ENCODE measurements around the gene TCF25. TPM values are rescaled to one million over a fixed set of nuclear protein-coding genes. Genes with fewer than 3 reads are reported as not detected.
"Not testable (repeated sequence)": the region's sequence is repeated elsewhere in the genome, so short reads cannot be mapped to it uniquely, and the experiment has no call there.

The TCF25 gene
- polyA plus RNA-seq, 1 experiment, result 156 TPM

DNA sequence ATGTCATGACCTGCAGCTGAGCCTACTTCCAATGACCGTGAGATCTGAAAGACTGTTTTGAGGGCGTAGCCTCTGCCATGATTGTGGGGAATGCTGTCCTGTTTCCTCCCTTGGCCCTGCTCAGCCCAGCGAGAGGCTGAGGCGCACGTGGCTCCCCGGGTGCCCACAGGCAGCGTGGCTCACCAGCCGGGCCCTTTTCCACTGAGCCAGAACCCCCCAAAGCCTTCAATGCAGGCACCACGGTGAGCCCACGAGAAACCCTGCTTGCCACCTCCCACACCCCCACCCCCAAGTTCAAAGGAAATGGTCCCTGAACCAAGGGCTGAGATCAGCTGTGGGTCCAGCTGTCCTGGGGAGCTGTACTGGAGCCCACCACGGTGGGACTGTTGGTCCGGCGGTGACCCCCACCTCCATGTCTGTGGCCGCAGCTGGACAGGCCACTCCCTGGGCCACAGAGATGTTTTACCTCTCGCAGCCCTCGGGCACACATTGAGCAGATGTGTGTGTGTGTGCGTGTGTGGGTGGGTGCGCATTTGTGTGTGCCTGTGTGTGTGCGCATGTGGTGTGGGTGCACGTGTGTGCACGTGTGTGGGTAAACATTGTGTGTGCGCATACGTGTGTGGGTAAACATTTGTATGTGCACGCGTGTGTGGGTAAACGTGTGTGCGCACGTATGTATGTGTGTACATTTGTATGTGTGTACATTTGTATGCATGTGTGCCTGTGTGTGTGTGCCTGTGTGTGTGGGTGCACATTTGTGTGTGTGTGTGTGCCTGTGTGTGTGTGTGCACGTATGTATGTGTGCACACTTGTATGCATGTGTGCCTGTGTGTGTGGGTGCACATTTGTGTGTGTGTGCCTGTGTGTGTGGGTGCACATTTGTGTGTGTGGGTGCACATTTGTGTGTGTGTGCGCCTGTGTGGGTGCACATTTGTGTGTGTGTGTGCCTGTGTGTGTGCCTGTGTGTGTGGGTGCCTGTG lies 40.3 kb downstream of the TCF25 start:
- Histone ChIP-seq H3K4me3 (ENCODE audit: low read depth, low read length) (no peak overlapping the region), H3K27ac (ENCODE audit: low read depth, low read length) (no peak overlapping the region), H3K27me3 (ENCODE audit: control insufficient read depth, insufficient read depth, low read length) (no peaks in the 10 kb centered on the region), H3K9me3 (ENCODE audit: control insufficient read depth, insufficient read depth, low read length) (no peaks in the 10 kb centered on the region; the same call in 1 of the 2 replicates)
- no peak for DNase-seq (ENCODE audit: low read depth, low spot score)
- CTCF ChIA-PET, result no interaction called here
- TF ChIP-seq, protein P1, sequence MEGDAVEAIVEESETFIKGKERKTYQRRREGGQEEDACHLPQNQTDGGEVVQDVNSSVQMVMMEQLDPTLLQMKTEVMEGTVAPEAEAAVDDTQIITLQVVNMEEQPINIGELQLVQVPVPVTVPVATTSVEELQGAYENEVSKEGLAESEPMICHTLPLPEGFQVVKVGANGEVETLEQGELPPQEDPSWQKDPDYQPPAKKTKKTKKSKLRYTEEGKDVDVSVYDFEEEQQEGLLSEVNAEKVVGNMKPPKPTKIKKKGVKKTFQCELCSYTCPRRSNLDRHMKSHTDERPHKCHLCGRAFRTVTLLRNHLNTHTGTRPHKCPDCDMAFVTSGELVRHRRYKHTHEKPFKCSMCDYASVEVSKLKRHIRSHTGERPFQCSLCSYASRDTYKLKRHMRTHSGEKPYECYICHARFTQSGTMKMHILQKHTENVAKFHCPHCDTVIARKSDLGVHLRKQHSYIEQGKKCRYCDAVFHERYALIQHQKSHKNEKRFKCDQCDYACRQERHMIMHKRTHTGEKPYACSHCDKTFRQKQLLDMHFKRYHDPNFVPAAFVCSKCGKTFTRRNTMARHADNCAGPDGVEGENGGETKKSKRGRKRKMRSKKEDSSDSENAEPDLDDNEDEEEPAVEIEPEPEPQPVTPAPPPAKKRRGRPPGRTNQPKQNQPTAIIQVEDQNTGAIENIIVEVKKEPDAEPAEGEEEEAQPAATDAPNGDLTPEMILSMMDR (IDR thresholded peaks at IDR 0.05; ENCODE audit: low read depth, low read length), result no peak
- POLR2A ChIA-PET, result interaction anchor here (1.4 kb wide), 1 partner anchor 9 kb away, joined by 5 read pairs; the partner anchor contains the start of gene TUBB3

DNA sequence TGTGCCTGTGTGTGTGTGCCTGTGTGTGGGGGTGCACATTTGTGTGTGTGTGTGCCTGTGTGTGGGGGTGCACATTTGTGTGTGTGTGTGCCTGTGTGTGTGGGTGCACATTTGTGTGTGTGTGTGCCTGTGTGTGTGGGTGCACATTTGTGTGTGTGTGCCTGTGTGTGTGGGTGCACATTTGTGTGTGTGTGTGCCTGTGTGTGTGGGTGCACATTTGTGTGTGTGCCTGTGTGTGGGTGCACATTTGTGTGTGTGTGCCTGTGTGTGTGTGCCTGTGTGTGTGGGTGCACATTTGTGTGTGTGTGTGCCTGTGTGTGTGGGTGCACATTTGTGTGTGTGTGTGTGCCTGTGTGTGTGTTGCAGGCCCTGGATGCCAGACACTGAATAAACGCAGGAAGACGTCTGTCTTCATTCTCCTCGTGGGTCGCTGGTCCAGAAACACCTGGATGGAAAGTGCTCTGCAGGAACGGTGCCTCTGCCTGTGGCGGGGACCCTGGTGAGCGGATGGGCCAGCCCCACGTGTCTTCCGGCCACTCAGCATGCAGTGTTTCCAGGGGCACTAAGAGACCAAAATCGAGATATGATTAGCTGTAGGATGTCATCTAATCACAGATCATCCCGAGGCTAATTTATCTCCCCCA lies 41.4 kb downstream of the TCF25 start:
- H3K4me3 ChIP-seq (ENCODE audit: low read depth, low read length); H3K27ac ChIP-seq (ENCODE audit: low read depth, low read length); H3K9me3 ChIP-seq (ENCODE audit: control insufficient read depth, insufficient read depth, low read length); DNase-seq (ENCODE audit: low read depth, low spot score); POLR2A ChIA-PET; CTCF ChIA-PET; H3K27me3 ChIP-seq (ENCODE audit: control insufficient read depth, insufficient read depth, low read length): not testable (repeated sequence)

DNA sequence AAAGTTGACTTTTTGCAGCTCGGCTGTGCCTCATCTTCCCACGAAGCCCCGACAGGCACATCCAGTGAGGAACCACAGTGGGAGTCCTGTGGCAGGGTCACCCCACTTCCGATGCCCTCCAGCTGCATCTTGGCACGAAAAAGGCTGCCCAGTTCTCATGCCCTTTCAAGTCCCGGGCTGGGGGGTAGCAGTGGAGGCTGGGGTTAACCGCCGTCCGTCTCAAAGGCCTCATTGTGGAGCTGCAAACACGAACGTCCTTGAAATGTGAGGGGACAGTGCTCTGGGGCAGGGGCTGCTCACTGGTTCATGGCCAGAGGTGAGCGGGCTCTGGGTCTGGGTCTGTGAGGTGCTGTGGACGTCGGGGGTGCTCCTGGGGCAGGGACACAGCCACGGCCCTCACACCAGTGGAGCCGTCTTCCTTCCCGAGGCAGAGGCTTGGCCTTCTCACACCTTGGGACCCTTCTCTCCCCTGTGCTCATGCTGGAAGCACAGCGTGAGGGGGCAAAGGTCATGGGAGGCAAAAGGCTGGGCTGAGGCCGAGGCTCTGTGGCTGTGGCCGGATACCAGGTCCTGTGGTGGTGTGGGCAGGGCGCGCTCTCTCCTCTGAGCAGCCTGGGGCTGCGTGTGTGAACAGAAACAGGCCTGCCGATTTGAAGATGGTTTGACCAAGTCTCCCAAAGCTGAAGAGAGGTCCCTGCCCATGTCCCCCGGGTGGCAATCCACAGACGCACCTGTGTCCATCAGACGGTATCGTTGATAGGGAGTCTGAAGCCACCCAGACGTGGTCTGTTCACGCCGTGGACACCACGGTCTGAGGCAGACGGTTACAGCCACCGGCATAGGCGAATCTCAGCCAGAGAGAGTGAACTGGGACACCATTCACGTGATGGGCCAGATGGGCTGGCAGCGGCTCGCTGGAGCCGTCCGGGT lies 42.2 kb downstream of the TCF25 start:
- no peak for DNase-seq (ENCODE audit: low read depth, low spot score)
- TF ChIP-seq, protein P1 (IDR thresholded peaks at IDR 0.05; ENCODE audit: low read depth, low read length), result no peak

DNA sequence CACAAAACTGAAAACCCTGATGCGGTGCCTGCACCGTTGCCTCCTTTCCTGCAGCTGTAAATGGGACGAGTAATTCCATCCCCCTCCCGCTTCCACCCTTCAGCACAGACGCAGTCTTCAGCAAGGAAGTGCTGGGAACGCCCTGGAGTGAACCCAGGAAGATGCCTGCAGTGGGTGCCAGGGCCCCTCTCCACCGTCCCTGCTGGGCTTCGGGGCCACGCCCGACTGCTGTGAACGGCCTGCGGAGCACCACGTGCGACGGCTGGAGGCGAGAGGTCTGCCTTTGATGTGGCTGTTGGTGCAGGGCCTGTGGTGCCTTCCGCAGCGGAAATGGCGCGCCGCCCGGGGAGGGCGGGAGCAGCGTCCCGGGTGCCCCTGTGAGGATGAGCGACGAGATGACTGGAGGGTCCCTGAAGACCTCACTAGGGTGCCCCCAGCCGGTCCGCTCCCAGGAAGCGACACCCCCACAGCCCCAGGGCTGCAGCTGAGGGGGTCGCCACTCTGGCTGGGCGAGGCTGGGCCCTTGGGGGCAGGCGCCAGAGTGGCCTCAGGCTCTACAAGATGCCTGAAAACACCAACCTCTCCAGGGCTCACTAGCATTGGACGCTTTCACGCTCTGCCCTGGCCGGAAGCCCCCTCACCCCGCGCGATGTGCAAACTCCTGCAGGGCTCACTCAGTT lies 44.5 kb downstream of the TCF25 start:
- no peak for DNase-seq (ENCODE audit: low read depth, low spot score)
- TF ChIP-seq, protein P1 (IDR thresholded peaks at IDR 0.05; ENCODE audit: low read depth, low read length), result no peak
- ChIA-PET POLR2A (interaction anchor here (0.7 kb wide), 2 partner anchors 10 to 45 kb away, joined by 4 to 6 read pairs; partner anchors contain the start of gene TCF25), CTCF (interaction anchor here (1.0 to 1.6 kb wide), 3 partner anchors 8 to 212 kb away, joined by 4 to 10 read pairs (median 4); no protein-coding TSS in a partner anchor)
- H3K27me3 ChIP-seq (ENCODE audit: control insufficient read depth, insufficient read depth, low read length), result no peaks in the 10 kb centered on the region
- H3K9me3 ChIP-seq (ENCODE audit: control insufficient read depth, insufficient read depth, low read length), result no peaks in the 10 kb centered on the region; the same call in 1 of the 2 replicates
- peak overlapping the region; percentile 68 for H3K27ac ChIP-seq (ENCODE audit: low read depth, low read length)
- H3K4me3 ChIP-seq (ENCODE audit: low read depth, low read length), result peak overlapping the region; percentile 53

More for the DNA sequence above, 42.2 kb downstream of the TCF25 start:
- no peak overlapping the region for H3K4me3 ChIP-seq (ENCODE audit: low read depth, low read length)
- ChIA-PET POLR2A (no interaction called here), CTCF (no interaction called here)
- H3K27me3 ChIP-seq (ENCODE audit: control insufficient read depth, insufficient read depth, low read length), result no peaks in the 10 kb centered on the region
- H3K27ac ChIP-seq (ENCODE audit: low read depth, low read length), result no peak overlapping the region
- H3K9me3 ChIP-seq (ENCODE audit: control insufficient read depth, insufficient read depth, low read length), result no peaks in the 10 kb centered on the region; the same call in 1 of the 2 replicates
